ENCODE measurements around the gene COQ10B. TPM values are rescaled to one million over a fixed set of nuclear protein-coding genes. Genes with fewer than 3 reads are reported as not detected.

COQ10B gene
- total and polyA plus RNA-seq, 4 donors: 12.0 to 22.1 (median 16.5) TPM

DNA sequence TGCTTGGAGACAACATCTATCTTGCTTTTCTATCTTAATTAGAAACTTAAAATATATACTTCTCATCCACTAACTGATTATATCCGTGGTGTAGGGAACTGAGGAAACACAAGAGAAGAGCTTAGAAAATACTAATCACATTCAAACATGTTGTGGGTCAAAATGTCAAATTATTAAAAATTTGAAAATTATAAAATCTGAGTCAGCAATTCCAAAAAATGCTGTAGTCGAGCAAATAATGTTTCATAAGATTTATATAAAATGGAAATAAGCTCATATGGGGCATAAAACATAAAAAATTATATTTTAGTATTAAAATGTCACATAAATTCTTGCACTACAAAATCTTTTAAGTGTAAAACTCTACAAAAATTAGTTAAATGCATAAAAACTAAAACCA lies 47.8 kb upstream of the COQ10B start:
- WGBS: 92% methylated on average over 2 of the region's 2 CpGs
- Histone ChIP-seq H3K36me3 (ENCODE audit: control insufficient read depth in 4 of 4, insufficient read depth in 3 of 4, low read depth in 1 of 4, low read length in 3 of 4) (peaks cover 23 to 93% (median 85%) of the 10 kb centered on the region in 4 donors), H3K9ac (ENCODE audit: low read depth in 1 of 2, low read length in 2 of 2) (no peak overlapping the region), H3K27me3 (ENCODE audit: control insufficient read depth in 4 of 4, insufficient read depth in 4 of 4, low read length in 3 of 4) (no peaks in the 10 kb centered on the region), H3K4me1 (ENCODE audit: control insufficient read depth in 4 of 4, insufficient read depth in 4 of 4, low read length in 3 of 4) (no peaks in the 10 kb centered on the region), H3K27ac (ENCODE audit: low read depth in 1 of 2, low read length in 2 of 2) (no peak overlapping the region), H3K4me3 (ENCODE audit: low read depth in 1 of 3, low read length in 3 of 3) (no peak overlapping the region), H3K9me3 (ENCODE audit: control insufficient read depth in 4 of 4, low read length in 3 of 4) (no peaks in the 10 kb centered on the region)
- no peak for TF ChIP-seq HNF4A (conservative IDR thresholded peaks at IDR 0.05)
- no peak for TF ChIP-seq MAX (IDR thresholded peaks at IDR 0.05)
- TF ChIP-seq, protein P1, sequence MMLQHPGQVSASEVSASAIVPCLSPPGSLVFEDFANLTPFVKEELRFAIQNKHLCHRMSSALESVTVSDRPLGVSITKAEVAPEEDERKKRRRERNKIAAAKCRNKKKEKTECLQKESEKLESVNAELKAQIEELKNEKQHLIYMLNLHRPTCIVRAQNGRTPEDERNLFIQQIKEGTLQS (IDR thresholded peaks at IDR 0.05): no peak
- no peak for TF ChIP-seq NR2F2 (IDR thresholded peaks at IDR 0.05)
- TF ChIP-seq, protein P2, sequence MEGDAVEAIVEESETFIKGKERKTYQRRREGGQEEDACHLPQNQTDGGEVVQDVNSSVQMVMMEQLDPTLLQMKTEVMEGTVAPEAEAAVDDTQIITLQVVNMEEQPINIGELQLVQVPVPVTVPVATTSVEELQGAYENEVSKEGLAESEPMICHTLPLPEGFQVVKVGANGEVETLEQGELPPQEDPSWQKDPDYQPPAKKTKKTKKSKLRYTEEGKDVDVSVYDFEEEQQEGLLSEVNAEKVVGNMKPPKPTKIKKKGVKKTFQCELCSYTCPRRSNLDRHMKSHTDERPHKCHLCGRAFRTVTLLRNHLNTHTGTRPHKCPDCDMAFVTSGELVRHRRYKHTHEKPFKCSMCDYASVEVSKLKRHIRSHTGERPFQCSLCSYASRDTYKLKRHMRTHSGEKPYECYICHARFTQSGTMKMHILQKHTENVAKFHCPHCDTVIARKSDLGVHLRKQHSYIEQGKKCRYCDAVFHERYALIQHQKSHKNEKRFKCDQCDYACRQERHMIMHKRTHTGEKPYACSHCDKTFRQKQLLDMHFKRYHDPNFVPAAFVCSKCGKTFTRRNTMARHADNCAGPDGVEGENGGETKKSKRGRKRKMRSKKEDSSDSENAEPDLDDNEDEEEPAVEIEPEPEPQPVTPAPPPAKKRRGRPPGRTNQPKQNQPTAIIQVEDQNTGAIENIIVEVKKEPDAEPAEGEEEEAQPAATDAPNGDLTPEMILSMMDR (IDR thresholded peaks at IDR 0.05; ENCODE audit: low read depth, low read length, missing input control): no peak
- TF ChIP-seq JUND (IDR thresholded peaks at IDR 0.05): no peak
- TF ChIP-seq RXRA (IDR thresholded peaks at IDR 0.05): no peak
- TF ChIP-seq FOXA1 (IDR thresholded peaks at IDR 0.05): no peak
- no peak for TF ChIP-seq YY1 (IDR thresholded peaks at IDR 0.05)
- no peak for TF ChIP-seq EGR1 (IDR thresholded peaks at IDR 0.05; ENCODE audit: low read depth in 2 of 2)
- no peak for TF ChIP-seq GABPA (IDR thresholded peaks at IDR 0.05 in 1 of 2, conservative IDR thresholded peaks at IDR 0.05 in 1 of 2)
- no peak for TF ChIP-seq FOXA2 (IDR thresholded peaks at IDR 0.05)
- TF ChIP-seq RAD21 (IDR thresholded peaks at IDR 0.05): no peak
- TF ChIP-seq, protein P3, sequence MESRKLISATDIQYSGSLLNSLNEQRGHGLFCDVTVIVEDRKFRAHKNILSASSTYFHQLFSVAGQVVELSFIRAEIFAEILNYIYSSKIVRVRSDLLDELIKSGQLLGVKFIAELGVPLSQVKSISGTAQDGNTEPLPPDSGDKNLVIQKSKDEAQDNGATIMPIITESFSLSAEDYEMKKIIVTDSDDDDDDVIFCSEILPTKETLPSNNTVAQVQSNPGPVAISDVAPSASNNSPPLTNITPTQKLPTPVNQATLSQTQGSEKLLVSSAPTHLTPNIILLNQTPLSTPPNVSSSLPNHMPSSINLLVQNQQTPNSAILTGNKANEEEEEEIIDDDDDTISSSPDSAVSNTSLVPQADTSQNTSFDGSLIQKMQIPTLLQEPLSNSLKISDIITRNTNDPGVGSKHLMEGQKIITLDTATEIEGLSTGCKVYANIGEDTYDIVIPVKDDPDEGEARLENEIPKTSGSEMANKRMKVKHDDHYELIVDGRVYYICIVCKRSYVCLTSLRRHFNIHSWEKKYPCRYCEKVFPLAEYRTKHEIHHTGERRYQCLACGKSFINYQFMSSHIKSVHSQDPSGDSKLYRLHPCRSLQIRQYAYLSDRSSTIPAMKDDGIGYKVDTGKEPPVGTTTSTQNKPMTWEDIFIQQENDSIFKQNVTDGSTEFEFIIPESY (IDR thresholded peaks at IDR 0.05): no peak
- no peak for TF ChIP-seq TAF1 (conservative IDR thresholded peaks at IDR 0.05)
- TF ChIP-seq HNF4G (IDR thresholded peaks at IDR 0.05): no peak
- no peak for TF ChIP-seq SP1 (IDR thresholded peaks at IDR 0.05)
- TF ChIP-seq, protein P4, sequence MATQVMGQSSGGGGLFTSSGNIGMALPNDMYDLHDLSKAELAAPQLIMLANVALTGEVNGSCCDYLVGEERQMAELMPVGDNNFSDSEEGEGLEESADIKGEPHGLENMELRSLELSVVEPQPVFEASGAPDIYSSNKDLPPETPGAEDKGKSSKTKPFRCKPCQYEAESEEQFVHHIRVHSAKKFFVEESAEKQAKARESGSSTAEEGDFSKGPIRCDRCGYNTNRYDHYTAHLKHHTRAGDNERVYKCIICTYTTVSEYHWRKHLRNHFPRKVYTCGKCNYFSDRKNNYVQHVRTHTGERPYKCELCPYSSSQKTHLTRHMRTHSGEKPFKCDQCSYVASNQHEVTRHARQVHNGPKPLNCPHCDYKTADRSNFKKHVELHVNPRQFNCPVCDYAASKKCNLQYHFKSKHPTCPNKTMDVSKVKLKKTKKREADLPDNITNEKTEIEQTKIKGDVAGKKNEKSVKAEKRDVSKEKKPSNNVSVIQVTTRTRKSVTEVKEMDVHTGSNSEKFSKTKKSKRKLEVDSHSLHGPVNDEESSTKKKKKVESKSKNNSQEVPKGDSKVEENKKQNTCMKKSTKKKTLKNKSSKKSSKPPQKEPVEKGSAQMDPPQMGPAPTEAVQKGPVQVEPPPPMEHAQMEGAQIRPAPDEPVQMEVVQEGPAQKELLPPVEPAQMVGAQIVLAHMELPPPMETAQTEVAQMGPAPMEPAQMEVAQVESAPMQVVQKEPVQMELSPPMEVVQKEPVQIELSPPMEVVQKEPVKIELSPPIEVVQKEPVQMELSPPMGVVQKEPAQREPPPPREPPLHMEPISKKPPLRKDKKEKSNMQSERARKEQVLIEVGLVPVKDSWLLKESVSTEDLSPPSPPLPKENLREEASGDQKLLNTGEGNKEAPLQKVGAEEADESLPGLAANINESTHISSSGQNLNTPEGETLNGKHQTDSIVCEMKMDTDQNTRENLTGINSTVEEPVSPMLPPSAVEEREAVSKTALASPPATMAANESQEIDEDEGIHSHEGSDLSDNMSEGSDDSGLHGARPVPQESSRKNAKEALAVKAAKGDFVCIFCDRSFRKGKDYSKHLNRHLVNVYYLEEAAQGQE (IDR thresholded peaks at IDR 0.05): no peak
- DNase-seq (ENCODE audit: low spot score): no peak
